GM19025 (cell line): ENCODE results near the gene SECTM1.

Experiments used
- ATAC-seq: cut with Tn5 transposase; IDR thresholded peaks from one replicate; pipeline ENCODE4 v1.9.1; 2021; ENCODE audit warnings: mild to moderate bottlenecking, low read depth, moderate library complexity; ENCODE audit not compliant: unreplicated experiment

SECTM1 gene

DNA sequence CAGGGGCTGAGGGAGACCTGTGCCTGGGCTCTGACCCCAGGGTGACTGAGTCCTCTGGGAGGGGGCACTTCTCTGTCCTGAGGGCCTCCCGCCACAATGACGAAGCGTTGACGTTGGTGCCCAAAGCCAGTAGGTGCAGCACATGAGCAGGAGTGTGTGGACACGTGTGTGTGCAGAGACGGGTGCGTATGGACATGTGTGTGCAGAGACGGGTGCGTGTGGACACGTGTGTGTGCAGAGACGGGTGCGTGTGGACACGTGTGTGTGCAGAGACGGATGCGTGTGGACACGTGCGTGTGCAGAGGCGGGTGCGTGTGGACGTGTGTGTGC lies 15.4 kb downstream of the SECTM1 start:
- no peak for ATAC-seq

DNA sequence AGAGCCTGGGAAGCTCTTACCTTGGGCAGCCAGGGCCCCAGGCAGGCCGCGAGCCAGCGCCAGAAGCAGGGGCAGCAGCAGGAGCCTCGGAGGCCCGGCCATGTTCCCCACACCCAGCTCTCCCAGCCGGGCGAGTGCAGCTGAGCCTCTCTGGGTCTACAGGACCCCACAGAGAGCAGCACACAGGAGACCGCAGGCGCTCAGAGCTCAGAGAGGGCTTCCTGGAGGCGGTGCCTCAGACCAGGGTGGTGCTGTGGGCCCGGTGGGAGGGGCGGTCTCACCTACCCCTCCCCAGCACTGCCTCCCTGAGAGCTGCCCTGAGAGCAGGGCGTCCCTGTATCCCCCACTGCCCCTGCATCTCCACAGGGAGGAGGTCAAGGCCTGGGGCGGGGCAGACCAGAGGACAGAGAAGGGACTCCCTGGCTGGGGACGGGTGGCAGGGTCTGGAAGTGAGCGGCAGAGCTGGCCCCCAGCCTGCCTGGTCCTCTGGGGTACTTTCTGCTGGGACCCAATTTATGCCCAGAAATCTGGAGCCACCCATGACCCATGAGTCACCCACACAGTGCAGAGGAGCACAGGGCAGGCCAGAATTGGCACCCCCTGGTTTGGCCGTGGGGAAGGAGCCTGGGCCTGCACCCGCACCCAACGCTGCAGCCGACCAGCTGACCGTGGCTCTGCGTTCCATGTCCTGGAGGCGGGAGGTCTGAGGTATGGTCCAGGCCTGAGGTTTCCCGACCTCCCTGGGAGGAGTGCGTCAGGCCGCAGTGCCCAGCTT lies 16.0 kb downstream of the SECTM1 start, which contains the start of gene CD7:
Gene CD7 (minus strand): TSS at position 215 of the 775 bp plus-strand sequence. CDS start 113 bp downstream, at position 102.
- no peak for ATAC-seq

DNA sequence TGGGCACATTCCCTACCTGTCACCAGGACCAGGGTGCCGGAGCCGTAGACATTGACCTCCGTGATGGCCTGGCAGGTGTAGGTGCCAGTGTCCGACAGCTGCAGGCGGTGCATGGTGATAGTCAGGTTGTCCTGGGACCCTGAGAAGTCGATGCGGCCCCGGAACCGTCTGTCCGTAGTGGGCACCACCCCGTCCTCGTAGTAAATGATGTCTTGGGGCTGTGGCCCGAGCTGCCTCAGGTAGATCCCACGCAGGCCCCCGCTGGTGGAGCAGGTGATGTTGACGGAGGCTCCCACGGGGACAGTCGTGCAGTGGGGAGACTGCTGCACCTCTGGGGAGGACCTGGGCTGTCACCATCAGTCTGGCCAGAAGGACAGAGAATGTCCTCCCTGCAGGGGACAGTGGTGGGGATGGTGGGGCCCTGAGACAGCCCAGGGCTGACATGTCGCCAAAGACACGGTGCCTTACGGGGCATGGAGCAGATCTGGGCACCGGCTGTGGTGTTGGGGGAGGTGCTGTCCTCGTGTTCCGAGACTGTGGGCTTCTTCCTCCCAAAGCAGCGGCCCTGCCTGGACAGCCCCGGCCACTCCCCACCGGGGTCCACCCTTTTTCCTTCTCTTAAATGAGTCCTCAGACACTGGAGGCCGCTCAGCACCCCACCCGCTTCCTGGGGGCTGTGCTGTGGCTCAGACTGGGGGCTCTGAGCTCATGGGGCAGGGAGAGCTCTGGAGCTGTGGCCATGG lies 16.7 kb downstream of the SECTM1 start:
- no peak for ATAC-seq

DNA sequence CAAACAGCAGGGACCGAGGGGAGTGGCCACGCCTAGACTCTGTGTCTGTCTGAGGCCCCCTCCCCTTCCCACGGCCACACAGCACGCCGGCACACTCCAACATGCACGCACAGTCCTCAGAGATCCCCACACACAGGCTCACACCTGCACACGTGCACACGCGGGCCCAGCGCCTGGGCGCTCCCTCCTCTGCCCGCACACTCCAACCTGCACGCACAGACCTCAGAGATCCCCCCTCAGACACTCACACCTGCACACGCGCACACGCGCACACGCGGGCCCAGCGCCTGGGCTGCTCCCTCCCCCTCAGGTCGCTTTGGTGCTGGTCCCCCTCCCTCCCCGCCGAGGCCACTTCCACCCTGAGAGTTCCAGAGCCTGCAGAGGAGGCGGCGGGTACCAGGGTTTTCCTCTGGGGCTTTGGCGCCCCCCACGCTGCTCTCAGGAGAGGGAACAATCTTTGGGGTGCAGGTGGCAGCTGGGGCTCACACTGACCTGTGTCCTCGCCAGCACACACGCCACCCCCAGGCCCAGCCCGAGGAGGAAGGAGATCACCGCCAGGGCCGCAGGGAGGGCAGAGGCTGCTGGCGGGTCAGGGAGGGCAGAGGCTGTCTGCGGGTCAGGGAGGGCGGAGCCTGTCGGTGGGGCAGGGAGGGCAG lies 17.7 kb downstream of the SECTM1 start:
- ATAC-seq = no peak

DNA sequence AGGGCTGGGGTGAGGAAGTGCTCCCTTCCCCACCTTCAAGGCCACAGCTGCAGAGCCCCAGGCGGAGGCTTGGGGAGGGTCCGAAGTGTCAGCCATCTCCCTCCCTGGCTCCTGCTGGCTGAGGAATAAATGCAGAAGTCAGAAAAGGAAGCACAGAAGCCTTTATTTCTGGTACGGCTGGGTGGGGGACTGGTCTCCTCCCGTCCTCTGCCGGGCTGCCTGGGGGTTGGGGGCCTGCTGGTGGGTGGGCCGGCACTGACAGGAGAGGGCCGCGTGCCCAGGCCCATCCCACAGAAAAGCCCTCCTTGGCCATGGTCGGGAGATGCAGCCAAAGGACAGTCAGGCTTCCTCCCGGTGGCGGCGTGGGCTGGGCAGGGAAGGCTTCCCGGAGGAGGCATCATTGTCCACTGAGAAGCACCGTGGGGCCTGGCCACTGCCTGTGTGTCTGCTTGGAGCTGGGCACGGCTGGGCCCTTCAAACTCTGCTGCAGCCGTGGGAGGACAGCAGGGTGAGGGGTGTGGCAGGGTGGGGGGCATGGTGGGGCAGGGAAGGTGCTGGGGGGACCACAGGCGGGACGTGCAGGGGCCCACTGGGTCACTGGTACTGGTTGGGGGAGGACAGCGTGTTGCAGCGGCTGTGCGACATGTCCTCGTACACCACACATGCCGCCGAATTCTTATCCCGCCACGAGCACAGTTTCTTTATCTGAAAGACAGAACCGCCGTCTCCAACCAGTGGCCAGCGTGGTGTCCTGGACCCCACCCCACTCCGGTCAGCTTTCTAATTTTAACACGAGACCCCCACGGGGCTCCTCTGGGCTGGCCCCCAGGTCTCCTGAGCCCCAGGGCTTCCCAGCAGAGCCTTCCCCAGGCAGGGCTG lies 18.6 kb downstream of the SECTM1 start:
- no peak for ATAC-seq

DNA sequence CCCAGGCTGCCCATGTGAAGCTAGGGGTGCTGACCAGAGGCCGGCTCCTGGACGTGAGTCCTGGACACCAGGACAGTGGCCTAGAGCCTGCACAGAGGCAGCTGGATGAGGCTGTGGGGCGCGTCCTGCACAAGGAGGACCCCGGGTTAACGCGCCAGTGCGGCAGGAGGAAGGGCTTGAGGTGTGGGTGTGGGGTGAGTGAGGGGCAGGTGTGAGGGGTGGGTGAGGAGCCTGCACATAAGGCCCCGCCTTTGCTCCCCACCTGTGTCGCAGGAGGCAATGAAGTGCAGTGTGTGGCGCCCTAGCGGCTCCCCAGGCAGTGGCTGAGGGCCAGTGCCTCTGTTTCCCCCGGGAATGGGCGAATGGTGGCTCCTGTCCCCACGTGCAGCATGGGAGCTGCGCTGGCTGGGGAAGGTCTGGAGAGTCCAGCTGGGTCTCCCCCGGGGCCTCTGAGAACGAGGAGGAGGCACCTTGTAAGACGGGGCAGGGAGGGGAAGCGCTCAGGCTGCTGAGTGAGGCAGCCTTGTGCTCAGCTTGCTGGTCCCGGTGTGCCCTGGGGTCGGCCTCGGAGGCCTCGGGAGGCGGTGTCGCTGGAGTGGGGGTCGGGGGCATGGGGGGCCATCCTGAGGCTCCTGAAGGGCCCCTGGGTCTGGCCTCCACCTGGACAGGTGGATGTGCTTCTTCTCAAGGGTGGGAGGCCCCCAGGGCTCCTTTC lies 19.4 kb downstream of the SECTM1 start:
- ATAC-seq = no peak

DNA sequence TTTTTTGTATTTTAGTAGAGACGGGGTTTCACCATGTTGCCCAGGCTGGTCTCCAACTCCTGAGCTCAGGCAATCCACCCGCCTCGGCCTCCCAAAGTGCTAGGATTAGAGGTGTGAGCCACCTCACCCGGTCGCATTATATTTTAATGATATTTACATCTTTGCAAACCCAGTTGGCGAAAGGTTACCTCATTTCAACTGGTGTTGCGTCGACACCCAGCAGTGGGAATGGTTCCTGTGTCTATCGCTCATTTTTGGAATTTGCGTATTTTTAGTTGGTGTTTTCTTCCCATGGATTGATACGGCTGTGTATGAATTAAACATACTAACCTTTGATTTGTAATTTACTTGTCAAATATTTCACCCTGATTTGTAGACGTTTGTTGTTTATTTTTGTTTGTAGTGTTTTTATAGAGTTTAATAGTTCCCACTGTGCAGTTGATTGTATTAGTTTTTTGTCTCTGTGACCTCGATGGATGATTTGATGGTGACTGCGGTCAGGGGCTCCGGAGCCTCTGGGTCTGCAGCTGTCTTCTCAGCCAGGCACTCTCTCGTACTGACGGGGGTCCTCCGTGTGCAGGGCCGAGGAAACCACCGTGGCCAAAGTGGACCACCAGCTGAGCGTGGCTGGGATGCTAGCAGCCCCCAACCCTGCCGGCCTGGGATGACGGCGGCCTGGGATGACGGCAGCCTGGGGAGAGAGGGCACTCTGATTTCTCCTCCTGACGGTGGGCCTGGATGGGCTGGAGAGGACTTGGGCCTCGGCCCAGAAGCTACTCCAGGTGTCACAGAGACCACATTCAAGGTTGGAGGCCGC lies 20.2 kb downstream of the SECTM1 start:
- ATAC-seq = no peak

DNA sequence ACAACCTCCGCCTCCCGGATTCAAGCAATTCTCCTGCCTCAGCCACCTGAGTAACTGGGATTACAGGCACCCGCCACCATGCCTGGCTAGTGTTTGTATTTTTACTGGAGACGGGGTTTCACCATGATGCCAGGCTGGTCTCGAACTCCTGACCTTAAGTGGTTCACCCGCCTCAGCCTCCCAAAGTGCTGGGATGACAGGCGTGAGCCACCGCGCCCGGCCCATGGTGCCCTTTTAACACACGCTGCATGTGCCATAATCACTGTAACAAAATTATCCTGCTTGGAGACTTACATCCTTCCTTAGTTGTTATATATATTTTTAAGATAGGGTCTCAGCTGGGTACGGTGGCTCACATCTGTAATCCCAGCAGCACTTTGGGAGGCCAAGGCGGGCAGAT lies 21.6 kb downstream of the SECTM1 start:
- no peak for ATAC-seq

DNA sequence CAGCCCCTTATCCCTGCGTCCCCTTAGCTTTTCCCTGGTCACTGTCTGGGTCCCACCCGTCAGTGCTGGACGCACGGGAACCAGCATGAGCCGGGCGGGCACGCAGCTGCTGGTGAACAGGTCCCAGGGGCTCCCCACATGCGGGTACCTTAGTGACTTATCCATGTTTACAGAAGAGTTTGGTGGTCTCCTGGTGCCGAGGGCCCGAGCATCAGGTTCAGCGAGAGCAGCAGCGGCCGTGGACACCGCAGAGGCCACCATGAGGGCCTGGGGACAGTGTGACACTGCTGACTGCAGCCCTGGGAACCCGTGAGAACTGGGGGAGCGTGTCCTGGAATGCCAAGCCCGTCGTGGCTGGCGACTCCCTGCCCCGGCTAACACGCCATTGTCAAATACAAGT lies 22.7 kb downstream of the SECTM1 start:
- ATAC-seq = no peak

DNA sequence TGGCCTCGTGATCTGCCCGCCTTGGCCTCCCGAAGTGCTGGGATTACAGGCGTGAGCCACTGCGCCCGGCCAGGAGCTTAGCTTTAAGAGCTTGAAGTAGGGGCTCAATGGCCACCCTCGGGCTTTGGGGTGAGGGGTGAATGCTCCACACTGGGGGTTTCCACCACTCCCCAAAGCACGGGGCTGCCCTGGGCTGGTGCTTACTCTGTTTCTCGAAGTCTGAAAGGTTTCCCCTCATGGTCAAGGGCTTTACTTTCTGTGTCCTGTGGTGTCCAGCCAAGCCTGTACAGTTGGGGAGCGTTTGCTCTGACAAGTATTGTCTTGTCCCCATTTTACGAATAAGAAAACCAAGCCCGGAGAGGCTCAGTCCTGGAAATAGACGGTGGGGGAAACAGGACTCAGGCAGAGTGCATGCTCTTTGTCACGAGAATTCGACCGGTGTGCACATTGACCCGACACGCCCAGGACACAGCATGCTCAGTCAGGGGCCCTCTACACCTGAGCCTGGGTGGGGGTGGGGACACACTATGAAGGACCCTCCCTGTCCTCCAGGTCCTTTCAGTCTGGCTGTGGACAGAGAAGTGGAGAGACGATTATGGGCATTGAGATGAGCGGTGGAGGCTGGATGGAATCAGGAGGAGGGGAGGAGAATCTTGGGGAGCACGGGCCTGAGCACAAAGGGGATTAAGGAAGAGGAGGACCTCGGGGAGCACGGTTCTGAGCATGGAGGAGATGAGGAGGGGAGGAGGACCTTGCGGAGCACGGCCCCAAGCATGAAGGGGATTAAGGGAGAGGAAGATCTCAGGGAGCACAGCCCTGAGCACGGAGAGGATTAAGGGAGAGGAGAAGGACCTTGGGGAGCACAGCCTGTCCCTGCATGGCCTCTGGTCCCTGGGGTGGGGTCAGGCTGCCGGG lies 23.7 kb downstream of the SECTM1 start:
- no peak for ATAC-seq

DNA sequence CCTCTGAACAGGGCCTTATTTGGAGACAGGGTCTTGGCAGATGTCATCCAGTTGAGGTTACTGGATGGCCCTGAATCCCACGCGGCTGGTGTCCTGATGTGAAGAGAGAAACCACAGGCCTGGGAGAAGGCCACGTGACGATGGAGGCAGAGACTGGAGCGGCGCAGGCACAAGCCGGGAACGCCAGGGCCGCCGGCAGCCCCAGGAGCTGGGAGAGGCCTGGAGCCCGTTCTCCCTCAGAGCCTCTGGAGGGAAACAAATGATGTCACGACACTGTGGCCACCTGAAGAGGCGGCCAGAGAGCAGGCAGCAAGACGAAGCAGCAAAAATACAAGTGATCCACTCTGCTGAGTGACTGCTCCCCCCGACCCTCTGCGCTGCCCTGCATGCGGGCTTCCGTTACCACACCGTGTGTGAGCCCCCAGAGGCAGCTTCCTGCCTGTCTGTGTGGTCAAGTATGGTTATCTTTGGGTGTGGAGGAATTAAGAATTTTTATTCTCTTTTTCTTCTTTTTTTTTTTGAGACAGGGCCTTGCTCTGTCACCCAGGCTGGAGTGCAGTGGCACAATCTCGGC lies 27.8 kb downstream of the SECTM1 start:
- no peak for ATAC-seq

DNA sequence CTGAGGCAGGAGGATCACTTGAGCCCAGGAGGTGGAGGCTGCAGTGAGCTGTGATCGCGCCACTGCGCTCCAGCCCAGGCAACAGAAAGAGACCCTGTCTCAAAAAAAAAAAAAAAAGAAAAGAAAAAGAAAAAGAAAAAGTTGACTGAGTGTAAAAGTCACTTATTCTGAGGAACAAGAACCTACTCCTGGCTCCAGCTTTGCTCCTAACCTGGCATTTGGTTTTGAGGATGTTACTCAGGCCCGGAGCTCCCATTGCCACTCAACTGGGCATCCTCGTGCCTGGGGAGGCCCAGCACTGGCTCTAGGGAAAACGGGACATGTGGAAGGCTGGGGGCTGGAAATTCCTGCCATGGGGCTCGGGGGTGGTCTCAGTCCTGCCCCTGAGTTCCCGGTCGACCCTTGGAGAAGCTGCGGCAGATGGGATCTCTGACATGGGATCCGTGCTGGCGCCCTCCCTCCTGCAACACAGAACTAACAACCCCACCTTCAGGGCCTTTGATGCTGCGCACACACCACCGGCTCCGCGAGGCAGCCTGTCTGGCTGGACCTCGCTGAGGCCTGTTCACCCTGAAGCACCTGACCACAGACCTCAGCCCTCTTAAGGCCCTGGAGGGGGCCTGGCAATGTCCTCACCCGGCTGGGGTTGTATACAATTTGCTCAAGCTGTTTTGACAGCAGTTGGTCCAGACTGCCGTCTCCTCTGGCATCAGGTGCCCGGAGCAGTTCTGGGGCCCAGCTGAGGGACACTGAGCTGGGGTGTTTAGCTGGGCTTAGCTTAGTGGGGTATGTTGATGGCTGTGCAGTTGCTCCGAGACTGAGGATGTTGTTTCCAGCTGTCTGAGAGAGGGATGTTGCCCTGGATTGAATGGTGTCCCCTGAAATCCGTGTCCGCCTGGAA lies 28.5 kb downstream of the SECTM1 start:
- ATAC-seq = no peak

DNA sequence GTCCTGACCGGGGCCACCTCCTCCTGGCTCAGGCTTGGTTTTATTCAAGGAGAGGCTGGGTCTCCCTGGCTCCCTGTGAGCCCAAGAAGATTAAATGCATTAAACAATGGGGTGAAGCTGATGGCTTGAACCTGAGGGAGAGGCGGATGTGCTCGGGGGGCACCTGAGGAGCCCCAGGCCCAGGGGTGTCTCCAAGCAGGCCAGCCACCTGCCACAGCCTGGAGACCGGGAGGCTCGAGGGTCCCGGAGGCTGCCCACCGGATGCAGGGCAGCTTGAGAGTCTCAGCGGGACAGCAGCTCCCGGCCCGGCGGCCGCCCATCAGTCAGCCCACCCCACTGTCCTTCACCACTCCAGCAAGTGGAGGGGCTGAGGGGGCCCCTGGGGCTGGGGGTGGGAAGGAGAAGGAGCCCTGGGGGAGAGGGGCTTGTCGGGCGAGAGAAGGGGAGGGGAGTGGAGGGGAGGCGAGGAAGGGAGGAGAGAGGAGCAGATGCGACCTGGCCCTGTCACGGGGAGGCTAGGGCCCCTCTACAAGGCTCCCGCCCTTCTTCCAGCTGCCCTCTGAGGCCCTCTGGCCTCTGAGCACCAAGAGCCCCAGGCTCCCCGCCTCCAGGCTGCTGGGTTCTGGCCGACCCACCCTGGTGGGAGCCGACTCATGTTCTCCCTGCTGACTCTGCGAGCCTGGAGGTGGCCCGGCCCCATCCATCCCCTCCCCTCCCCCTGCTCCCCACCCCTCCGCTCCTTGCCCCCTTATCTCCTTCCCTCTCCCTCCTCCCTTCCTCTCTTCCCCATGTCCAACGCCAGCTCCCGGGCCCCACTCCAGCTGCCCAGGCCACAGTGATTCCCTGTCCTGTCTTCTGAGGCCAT lies 29.4 kb downstream of the SECTM1 start:
- no peak for ATAC-seq

DNA sequence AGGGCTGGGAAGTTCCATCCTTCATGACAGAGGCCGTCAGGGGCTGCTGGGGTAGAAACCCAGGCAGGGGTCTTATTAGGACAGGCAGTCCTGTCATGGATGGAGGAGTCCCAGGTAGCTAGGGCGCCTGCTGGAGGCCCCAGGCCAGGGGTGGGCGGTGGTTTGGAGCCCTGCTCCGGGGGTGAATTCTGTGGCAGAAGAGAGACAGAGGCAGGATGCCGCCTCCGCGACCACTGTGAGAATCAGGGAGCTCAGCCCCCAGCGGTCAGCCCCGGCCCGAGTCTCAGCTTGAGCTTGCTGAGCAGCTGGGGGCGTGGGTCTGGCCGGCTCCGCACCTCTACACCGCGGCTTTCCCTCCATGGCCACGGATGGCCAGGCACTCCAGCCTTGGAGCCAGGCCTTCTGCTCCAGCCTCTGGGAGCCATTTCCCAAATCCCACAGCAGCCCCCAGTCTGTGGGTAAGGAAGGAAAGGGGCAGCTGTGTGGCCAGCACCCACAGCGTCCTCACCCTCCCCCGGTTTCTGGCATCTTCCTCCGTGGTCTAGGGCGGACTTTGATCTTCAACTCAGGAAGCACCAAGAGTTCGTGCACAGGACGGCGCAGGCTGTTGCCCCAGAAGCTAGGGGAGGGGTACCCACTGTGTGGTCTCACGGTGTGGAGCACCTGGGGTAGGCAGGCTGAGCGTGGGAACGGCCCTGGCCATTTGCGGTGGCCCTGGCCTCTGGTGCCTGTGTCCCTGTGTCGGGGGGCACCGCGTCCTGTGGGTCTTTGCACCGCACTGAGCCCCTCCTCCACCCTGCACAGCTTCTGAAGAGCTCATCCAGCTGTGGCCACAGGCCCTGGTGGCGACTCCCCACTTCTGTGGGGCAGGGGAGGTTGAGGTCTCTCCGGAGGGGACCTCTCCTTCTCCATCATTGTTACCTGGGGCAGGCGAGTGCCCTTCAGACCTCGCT lies 30.3 kb downstream of the SECTM1 start:
- ATAC-seq = no peak

DNA sequence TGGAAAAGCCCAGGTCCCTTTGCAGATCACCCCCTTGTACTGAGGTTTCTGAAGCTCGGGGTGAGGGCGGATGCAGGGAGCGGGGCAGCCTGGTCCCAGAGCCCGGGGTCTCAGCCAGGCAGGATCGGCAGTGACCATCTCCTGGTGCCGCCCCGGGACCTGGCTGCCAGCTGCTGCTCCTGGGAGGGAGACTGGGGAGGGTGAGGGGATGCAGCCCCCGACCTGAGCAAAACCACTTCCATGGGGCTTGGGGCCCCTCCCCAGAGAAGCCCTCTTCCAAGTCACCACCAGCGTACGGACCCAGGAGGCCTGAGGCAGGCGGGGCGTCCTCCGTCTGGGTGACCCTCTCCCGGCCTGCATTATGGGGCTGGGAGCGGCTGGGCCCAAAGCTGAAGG lies 31.0 kb downstream of the SECTM1 start:
- no peak for ATAC-seq
